ENCODE measurements around the gene FRRS1. TPM values are rescaled to one million over a fixed set of nuclear protein-coding genes. Genes with fewer than 3 reads are reported as not detected.

Gene FRRS1
- total and polyA plus RNA-seq, 2 experiments from 2014 or later: 0.34 to 6.8 TPM

- Histone ChIP-seq H3K9me2 (ENCODE audit: insufficient read depth) (no peaks in the 10 kb centered on the region), H3K79me2 (replicated peaks; ENCODE audit: insufficient read depth) (no peaks in the 10 kb centered on the region), H3K4me1 (ENCODE audit: insufficient read depth) (peaks cover 10% of the 10 kb centered on the region), H3K27ac (ENCODE audit: low read depth) (no peak overlapping the region), H3K27me3 (ENCODE audit: insufficient read depth) (no peaks in the 10 kb centered on the region), H3K36me3 (ENCODE audit: insufficient read depth) (no peaks in the 10 kb centered on the region), H3K4me3 (no peak overlapping the region), H2AFZ (peak overlapping the region; percentile 44; the same call in 1 of the 2 replicates), H3F3A (replicated peaks; ENCODE audit: low read depth) (no peaks in the 10 kb centered on the region), H4K20me1 (replicated peaks; ENCODE audit: insufficient read depth) (no peaks in the 10 kb centered on the region), H3K4me2 (no peak overlapping the region)
- Mint-ChIP-seq H3K4me3 (no peak overlapping the region), H3K4me1 (peaks cover 12% of the 10 kb centered on the region), H3K27ac (no peak overlapping the region), H3K27me3 (ENCODE audit: insufficient read depth, low read depth, poor library complexity) (no peaks in the 10 kb centered on the region), H3K9me3 (no peaks in the 10 kb centered on the region), H3K36me3 (ENCODE audit: low read depth) (no peaks in the 10 kb centered on the region)
- ATAC-seq: no peak
- TF ChIP-seq EZH2phosphoT487 (IDR thresholded peaks at IDR 0.05; ENCODE audit: unreplicated experiment): no peak
- TF ChIP-seq NANOG (IDR thresholded peaks at IDR 0.05; ENCODE audit: borderline replicate concordance): no peak
- TF ChIP-seq ZNF114 (CRISPR knock-in tag; IDR thresholded peaks at IDR 0.05): no peak
- no peak for TF ChIP-seq ZNF462 (CRISPR knock-in tag; IDR thresholded peaks at IDR 0.05)
- TF ChIP-seq ZNF331 (CRISPR knock-in tag; IDR thresholded peaks at IDR 0.05; ENCODE audit: low read depth): no peak
- TF ChIP-seq EZH2 (IDR thresholded peaks at IDR 0.05; ENCODE audit: low read depth, unreplicated experiment): no peak
- TF ChIP-seq, protein P1, sequence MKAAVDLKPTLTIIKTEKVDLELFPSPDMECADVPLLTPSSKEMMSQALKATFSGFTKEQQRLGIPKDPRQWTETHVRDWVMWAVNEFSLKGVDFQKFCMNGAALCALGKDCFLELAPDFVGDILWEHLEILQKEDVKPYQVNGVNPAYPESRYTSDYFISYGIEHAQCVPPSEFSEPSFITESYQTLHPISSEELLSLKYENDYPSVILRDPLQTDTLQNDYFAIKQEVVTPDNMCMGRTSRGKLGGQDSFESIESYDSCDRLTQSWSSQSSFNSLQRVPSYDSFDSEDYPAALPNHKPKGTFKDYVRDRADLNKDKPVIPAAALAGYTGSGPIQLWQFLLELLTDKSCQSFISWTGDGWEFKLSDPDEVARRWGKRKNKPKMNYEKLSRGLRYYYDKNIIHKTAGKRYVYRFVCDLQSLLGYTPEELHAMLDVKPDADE (IDR thresholded peaks at IDR 0.05): no peak
- no peak for TF ChIP-seq CREB1 (CRISPR knock-in tag; IDR thresholded peaks at IDR 0.05; ENCODE audit: low read depth)
- TF ChIP-seq CTCF (conservative IDR thresholded peaks at IDR 0.05; ENCODE audit: low read depth in 2 of 2): no peak
- TF ChIP-seq JUNB (IDR thresholded peaks at IDR 0.05; ENCODE audit: unreplicated experiment): no peak
- TF ChIP-seq POLR2AphosphoS5 (IDR thresholded peaks at IDR 0.05; ENCODE audit: low read depth): no peak
- TF ChIP-seq STAT1 (IDR thresholded peaks at IDR 0.05; ENCODE audit: unreplicated experiment): no peak
- TF ChIP-seq REST (IDR thresholded peaks at IDR 0.05; ENCODE audit: unreplicated experiment): no peak
- no peak for DNase-seq (ENCODE audit: low spot score)
Measured at GRCh38 chr1:99663501-99663900, 102.9 kb downstream of the FRRS1 start.
